Suprapubic skin (tissue), 4 donors: Measurements from ENCODE around the gene GALNT9. TPM values are rescaled to one million over a fixed set of nuclear protein-coding genes. Genes with fewer than 3 reads are reported as not detected.
"Not testable (repeated sequence)": the region's sequence is repeated elsewhere in the genome, so short reads cannot be mapped to it uniquely, and the experiment has no call there.

Experiments
- DNase-seq, 2 donors: peaks; one replicate each; pipeline ENCODE4 v3.0.0-alpha.2; 2019; ENCODE audit warnings: low spot score in 2 of 2
- H3K27ac ChIP-seq: fragments of 200-600 bp; sonication (generic); one replicate; pipeline ENCODE4 v1.5.1; 2019
- H3K27me3 ChIP-seq: fragments of 200-600 bp; sonication (generic); one replicate; pipeline ENCODE4 v1.5.1; 2019
- H3K36me3 ChIP-seq: fragments of 200-600 bp; sonication (generic); one replicate; pipeline ENCODE4 v1.5.1; 2019
- H3K4me1 ChIP-seq: fragments of 200-600 bp; sonication (generic); one replicate; pipeline ENCODE4 v1.5.1; 2019
- H3K4me3 ChIP-seq: fragments of 200-600 bp; sonication (generic); one replicate; pipeline ENCODE4 v1.5.1; 2019; ENCODE audit warnings: mild to moderate bottlenecking
- H3K9me3 ChIP-seq: fragments of 200-600 bp; sonication (generic); one replicate; pipeline ENCODE4 v1.5.1; 2019
- CTCF ChIP-seq, 2 donors: fragments of 200-600 bp in 1 of 2; fragments of 450-650 bp in 1 of 2; sonication (generic) in 1 of 2; IDR thresholded peaks; one replicate each; pipeline ENCODE4 v1.5.1; 2016 to 2019; ENCODE audit warnings: antibody characterized with exemption in 2 of 2, mild to moderate bottlenecking in 1 of 2, moderate library complexity in 1 of 2
- EP300 ChIP-seq: sonication (generic); formaldehyde crosslinking; IDR thresholded peaks from one replicate; pipeline ENCODE4 v1.6.1; 2017; ENCODE audit warnings: antibody characterized with exemption
- POLR2A ChIP-seq, 2 donors: fragments of 450-650 bp; IDR thresholded peaks; one replicate each; pipeline ENCODE4 v1.6.1; 2017; ENCODE audit warnings: antibody characterized with exemption in 2 of 2, mild to moderate bottlenecking in 2 of 2, moderate library complexity in 2 of 2
- POLR2AphosphoS5 ChIP-seq, 3 donors: sonication (generic); formaldehyde crosslinking; IDR thresholded peaks; one replicate each; pipeline ENCODE4 v1.6.1; 2017; ENCODE audit warnings: antibody characterized with exemption in 3 of 3
- WGBS: methylation state at CpG from one replicate; pipeline ENCODE4 v1.1.5; 2018; 5-methylcytosine and 5-hydroxymethylcytosine counted together
- total RNA-seq, 4 donors: library from RNA; depleted of rRNA; stranded (reverse); fragments of >200 nt; gene quantifications; one replicate each; pipeline ENCODE4 v1.1.0, GENCODE V29; 2016

The GALNT9 gene
- total RNA-seq, 4 donors from 2014 or later = not detected

DNA sequence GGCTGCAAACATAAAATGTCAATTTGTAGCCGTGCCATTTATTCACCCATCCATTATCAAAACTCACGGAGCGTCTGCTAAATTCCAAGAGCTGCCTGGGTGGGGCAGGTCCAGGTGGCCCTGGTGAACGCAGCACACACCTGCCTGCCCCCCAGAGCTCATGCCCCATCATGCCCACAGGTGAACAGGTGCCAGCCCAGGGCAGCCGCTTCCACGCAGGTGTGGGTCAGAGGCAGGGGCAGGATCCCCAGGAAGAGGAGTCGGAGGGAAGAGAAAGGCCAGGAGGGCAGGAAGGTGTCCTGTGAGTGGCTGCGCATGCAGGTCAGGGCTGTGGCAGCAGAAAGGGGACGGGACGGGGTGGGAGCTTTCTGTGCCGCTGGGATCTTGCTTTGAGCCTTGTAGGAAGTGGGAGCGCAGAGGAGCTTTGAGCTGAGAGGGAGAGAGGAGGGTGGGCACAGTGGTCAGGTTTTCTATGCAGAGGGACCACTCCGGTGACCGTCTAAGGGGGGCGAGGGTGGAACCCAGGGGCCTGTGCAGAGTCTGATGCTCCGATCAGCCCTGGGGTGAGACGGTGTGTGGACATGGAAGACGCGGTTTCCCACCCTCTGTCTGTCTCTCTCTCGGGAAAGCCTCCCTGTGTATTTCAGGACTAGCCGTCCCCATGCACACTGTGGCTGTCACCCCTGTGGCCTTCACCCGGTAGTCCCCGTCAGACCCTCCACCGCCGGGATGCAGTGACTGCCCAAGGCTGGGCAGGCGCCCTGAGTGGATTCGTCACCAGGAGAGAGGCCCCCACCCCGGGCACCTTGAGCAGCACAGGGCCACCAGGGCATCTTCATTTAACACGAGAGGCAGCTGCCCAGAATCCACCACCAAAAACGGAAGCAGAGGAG lies 26.7 kb downstream of the GALNT9 start:
- TF ChIP-seq POLR2AphosphoS5 (IDR thresholded peaks at IDR 0.05) (no peak), EP300 (no peak), CTCF (IDR thresholded peaks at IDR 0.05) (no peak), POLR2A (IDR thresholded peaks at IDR 0.05) (no peak)
- Histone ChIP-seq H3K27me3 (peaks cover 27% of the 10 kb centered on the region), H3K27ac (no peak overlapping the region), H3K4me1 (no peaks in the 10 kb centered on the region), H3K9me3 (no peaks in the 10 kb centered on the region), H3K36me3 (no peaks in the 10 kb centered on the region), H3K4me3 (no peak overlapping the region)
- no peak for DNase-seq
- WGBS = 60% methylated on average over 19 of the region's 30 CpGs

GRCh38 chr12:132300789-132301722 lies 28.3 kb downstream of the GALNT9 start:
- Histone ChIP-seq H3K4me1 (no peaks in the 10 kb centered on the region), H3K27ac (no peak overlapping the region), H3K9me3 (no peaks in the 10 kb centered on the region), H3K36me3 (no peaks in the 10 kb centered on the region), H3K4me3 (no peak overlapping the region), H3K27me3 (peaks cover 37% of the 10 kb centered on the region)
- 63% methylated on average over 16 of the region's 26 CpGs for WGBS
- DNase-seq = no peak
- no peak for TF ChIP-seq POLR2AphosphoS5 (IDR thresholded peaks at IDR 0.05)
- no peak for TF ChIP-seq CTCF (IDR thresholded peaks at IDR 0.05)
- TF ChIP-seq EP300 = no peak
- TF ChIP-seq POLR2A (IDR thresholded peaks at IDR 0.05) = no peak

- Histone ChIP-seq H3K9me3 (no peaks in the 10 kb centered on the region), H3K27me3 (peaks cover 59% of the 10 kb centered on the region), H3K4me3 (no peak overlapping the region), H3K4me1 (no peaks in the 10 kb centered on the region), H3K27ac (no peak overlapping the region), H3K36me3 (no peaks in the 10 kb centered on the region)
- DNase-seq = no peak
- WGBS = 80% methylated on average over 15 of the region's 18 CpGs
- TF ChIP-seq POLR2A (IDR thresholded peaks at IDR 0.05) = no peak
- no peak for TF ChIP-seq POLR2AphosphoS5 (IDR thresholded peaks at IDR 0.05)
- no peak for TF ChIP-seq CTCF (IDR thresholded peaks at IDR 0.05)
- TF ChIP-seq EP300 = no peak
Observed at GRCh38 chr12:132296063-132296462, 33.3 kb downstream of the GALNT9 start.

DNA sequence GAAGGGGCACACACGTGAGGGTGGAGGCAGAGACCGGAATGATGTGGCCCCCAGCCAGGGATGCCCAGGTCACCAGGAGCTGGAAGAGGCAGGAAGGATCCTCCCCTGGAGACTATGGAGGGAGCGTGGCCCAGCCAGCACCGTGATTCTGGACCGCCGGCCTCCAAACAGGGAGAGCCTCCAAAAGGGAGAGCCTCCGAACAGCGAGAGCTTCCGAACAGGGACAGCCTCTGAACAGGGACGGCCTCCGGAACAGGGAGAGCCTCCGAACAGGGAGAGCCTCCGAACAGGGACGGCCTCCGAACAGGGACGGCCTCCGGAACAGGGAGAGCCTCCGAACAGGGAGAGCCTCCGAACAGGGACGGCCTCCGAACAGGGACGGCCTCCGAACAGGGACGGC lies 33.8 kb downstream of the GALNT9 start:
- not testable (repeated sequence) for H3K4me1 ChIP-seq, DNase-seq, H3K9me3 ChIP-seq, H3K4me3 ChIP-seq, H3K36me3 ChIP-seq, H3K27ac ChIP-seq
- WGBS = 88% methylated on average over 18 of the region's 24 CpGs
- peaks cover 54% of the 10 kb centered on the region for H3K27me3 ChIP-seq

- H3K36me3 ChIP-seq = no peaks in the 10 kb centered on the region
- no peak for DNase-seq
- H3K4me3 ChIP-seq = no peak overlapping the region
- TF ChIP-seq POLR2A (IDR thresholded peaks at IDR 0.05) (no peak), CTCF (IDR thresholded peaks at IDR 0.05) (no peak), POLR2AphosphoS5 (IDR thresholded peaks at IDR 0.05) (no peak), EP300 (no peak)
- no peak overlapping the region for H3K27ac ChIP-seq
- H3K9me3 ChIP-seq = no peaks in the 10 kb centered on the region
- H3K4me1 ChIP-seq = no peaks in the 10 kb centered on the region
- peaks cover 54% of the 10 kb centered on the region for H3K27me3 ChIP-seq
- 64% methylated on average over 12 of the region's 18 CpGs for WGBS
Observed at GRCh38 chr12:132295101-132295526, 34.3 kb downstream of the GALNT9 start.
